OCI-LY7 (cell line): ENCODE measurements around the gene GPD1.

Experiments used
- CTCF ChIP-seq: fragments of 200-600 bp; sonication (generic); conservative IDR thresholded peaks from 2 replicates; pipeline ENCODE4 v1.5.1; 2014; ENCODE audit warnings: mild to moderate bottlenecking, antibody characterized with exemption, low read length, moderate library complexity, mixed read lengths
- EZH2phosphoT487 ChIP-seq: fragments of 200-600 bp; sonication (generic); IDR thresholded peaks from 2 replicates; pipeline ENCODE4 v1.6.1; 2018; ENCODE audit warnings: low read depth, borderline replicate concordance, mild to moderate bottlenecking, mixed run types, antibody characterized with exemption, low read length, moderate library complexity, mixed read lengths

- TF ChIP-seq CTCF (no peak), EZH2phosphoT487 (no peak)
Measured at GRCh38 chr12:50129290-50129689, 25.5 kb downstream of the GPD1 start.
